Natural killer cell (primary cell): ENCODE results near the gene PPM1L. TPM values are rescaled to one million over a fixed set of nuclear protein-coding genes. Genes with fewer than 3 reads are reported as not detected.

Experiments used
- ATAC-seq, 3 donors: fragments of 150-1000 bp in 2 of 3; fragments of 200-7000 bp in 1 of 3; cut with Tn5 transposase; 1 replicate in 1 of 3; 2 replicates in 2 of 3; pipeline ENCODE4 v1.10.0; 2021; ENCODE audit warnings: mild to moderate bottlenecking in 2 of 3, moderate library complexity in 2 of 3
- DNase-seq, 2 donors: peaks; one replicate each; pipeline versions ENCODE4 v3.0.0 to v3.0.0-alpha.2; 2013 to 2021; ENCODE audit warnings: mixed read lengths in 1 of 2
- H3K27ac ChIP-seq: one replicate; pipeline ENCODE4 v1.5.1; 2013; ENCODE audit warnings: mild to moderate bottlenecking, low read length
- H3K27me3 ChIP-seq: one replicate; pipeline ENCODE4 v1.6.1; 2013; ENCODE audit warnings: low read length; ENCODE audit not compliant: control insufficient read depth, insufficient read depth
- H3K36me3 ChIP-seq: one replicate; pipeline ENCODE4 v1.6.1; 2013; ENCODE audit warnings: low read length; ENCODE audit not compliant: control insufficient read depth, insufficient read depth
- H3K4me1 ChIP-seq: one replicate; pipeline ENCODE4 v1.6.1; 2013; ENCODE audit warnings: low read length; ENCODE audit not compliant: control insufficient read depth, insufficient read depth
- H3K4me3 ChIP-seq: one replicate; pipeline ENCODE4 v1.5.1; 2013; ENCODE audit warnings: low read length
- H3K9me3 ChIP-seq: one replicate; pipeline ENCODE4 v1.6.1; 2013; ENCODE audit warnings: low read length; ENCODE audit not compliant: control insufficient read depth, insufficient read depth
- H3K27ac Mint-ChIP-seq, 2 donors: one replicate each; pipeline ENCODE4 v1.8.0; 2022; ENCODE audit warnings: mild to moderate bottlenecking in 2 of 2, mixed read lengths in 2 of 2, moderate library complexity in 1 of 2
- H3K27me3 Mint-ChIP-seq, 2 donors: one replicate each; pipeline ENCODE4 v1.8.0; 2022; ENCODE audit warnings: low read depth in 2 of 2, mixed read lengths in 2 of 2
- H3K36me3 Mint-ChIP-seq: one replicate; pipeline ENCODE4 v1.8.0; 2022; ENCODE audit warnings: mixed read lengths
- H3K4me1 Mint-ChIP-seq, 2 donors: one replicate each; pipeline ENCODE4 v1.8.0; 2022; ENCODE audit warnings: mixed read lengths in 2 of 2
- H3K4me3 Mint-ChIP-seq: one replicate; pipeline ENCODE4 v1.8.0; 2022; ENCODE audit warnings: mild to moderate bottlenecking, moderate library complexity, mixed read lengths
- H3K9me3 Mint-ChIP-seq, 2 donors: one replicate each; pipeline ENCODE4 v1.8.0; 2022; ENCODE audit warnings: mixed read lengths in 2 of 2
- CTCF ChIP-seq: fragments of 200-600 bp; IDR thresholded peaks from one replicate; pipeline ENCODE4 v1.8.0; 2022; ENCODE audit warnings: antibody characterized with exemption
- WGBS: methylation state at CpG from one replicate; pipeline ENCODE4 v1.1.7; 2013; ENCODE audit warnings: missing lambda C conversion rate; ENCODE audit not compliant: insufficient coverage; 5-methylcytosine and 5-hydroxymethylcytosine counted together
- intact Hi-C: fragments of 100-400 bp; cut with micrococcal nuclease; formaldehyde crosslinking; loops from one replicate; pipeline ENCODE4 v1.14.2; 2022
- total RNA-seq, 4 donors: library from RNA; stranded (reverse); fragments of 120-200 nt in 1 of 4; gene quantifications; one replicate each; pipeline versions ENCODE4 v1.2.3 to v1.2.4, GENCODE V29; 2013 to 2022

The PPM1L gene
- total RNA-seq, 3 donors from 2014 or later (not counting 1 experiment from before 2014, with no cell fraction given), result 52.6 to 73.2 (median 52.9) TPM

DNA sequence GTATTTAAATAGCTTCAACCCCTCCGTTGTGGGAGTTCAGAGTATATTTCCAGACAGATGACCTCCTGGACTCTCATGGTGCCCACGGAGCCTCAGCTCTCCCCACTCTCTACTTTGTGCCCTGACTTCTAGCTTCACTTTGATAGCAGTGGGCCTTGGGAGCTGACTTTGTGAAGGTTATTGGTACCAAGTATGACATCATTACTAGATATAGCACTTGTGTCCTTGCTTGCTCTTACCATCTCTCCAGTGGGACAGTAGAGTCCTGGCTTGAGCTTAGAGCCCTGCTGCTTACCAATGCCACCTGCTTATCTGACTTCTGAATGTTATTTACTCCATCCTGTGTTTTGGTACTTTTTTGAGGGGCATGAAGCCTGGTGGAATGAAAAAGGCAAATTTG is 53.4 kb downstream of the PPM1L start:
- Histone ChIP-seq H3K27ac (no peak overlapping the region), H3K36me3 (no peaks in the 10 kb centered on the region), H3K4me1 (peaks cover 6% of the 10 kb centered on the region), H3K9me3 (no peaks in the 10 kb centered on the region), H3K4me3 (no peak overlapping the region), H3K27me3 (no peaks in the 10 kb centered on the region)
- no peak overlapping the region for H3K4me3 Mint-ChIP-seq
- peaks cover 42 to 45% of the 10 kb centered on the region in 2 donors for H3K4me1 Mint-ChIP-seq
- DNase-seq (no peak), ATAC-seq (no peak)
- 50% methylated on average over 2 of the region's 2 CpGs for WGBS
- no peaks in the 10 kb centered on the region for H3K36me3 Mint-ChIP-seq
- H3K9me3 Mint-ChIP-seq, result no peaks in the 10 kb centered on the region
- no peak for TF ChIP-seq CTCF
- H3K27ac Mint-ChIP-seq, result peak overlapping the region in 1 of 2 donors; percentile 39
- intact Hi-C loops, result no loop called here
- H3K27me3 Mint-ChIP-seq, result no peaks in the 10 kb centered on the region

DNA sequence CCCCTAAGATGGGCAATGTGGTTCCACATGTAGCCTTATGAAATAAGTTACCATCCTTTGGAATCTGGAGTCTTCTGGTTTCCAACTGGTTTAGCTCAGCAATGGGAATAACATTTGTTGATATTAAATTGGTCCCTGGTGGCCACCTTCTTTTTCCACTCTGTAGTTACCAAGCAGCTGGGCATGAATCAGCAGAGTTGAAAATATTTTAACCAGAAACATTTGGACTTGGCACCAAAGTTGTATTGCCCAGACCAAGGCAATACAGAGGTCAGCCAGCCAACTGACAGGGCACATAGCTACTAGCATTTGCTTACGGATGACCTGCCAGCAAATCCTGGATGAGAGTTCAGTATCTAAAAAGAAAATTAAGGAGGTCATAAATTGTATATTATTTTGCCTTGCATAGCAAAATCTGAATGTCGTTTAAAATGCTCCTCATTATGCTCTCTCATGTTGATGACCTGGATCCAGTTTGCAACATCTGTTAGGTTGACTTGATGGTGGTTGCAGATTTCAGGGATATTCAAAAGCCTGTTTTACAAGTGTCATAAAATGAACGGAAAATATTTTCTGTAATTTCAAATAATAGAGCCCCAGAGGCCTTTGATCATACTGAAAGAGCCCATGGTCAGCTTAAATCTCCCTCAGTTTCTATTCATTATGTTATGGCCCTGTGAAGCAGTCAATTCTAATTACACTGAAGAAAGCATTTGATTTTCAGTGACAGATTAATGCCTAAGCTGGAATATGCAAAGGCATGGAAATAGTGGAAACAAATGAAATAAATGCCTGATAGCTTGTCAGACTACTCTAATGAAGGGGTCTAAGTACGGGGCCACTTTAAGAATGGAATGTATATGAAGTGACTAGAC is 54.6 kb downstream of the PPM1L start:
- Histone ChIP-seq H3K27ac (no peak overlapping the region), H3K4me3 (no peak overlapping the region), H3K36me3 (no peaks in the 10 kb centered on the region), H3K4me1 (peaks cover 6% of the 10 kb centered on the region), H3K9me3 (no peaks in the 10 kb centered on the region), H3K27me3 (no peaks in the 10 kb centered on the region)
- intact Hi-C loops, result no loop called here
- Mint-ChIP-seq H3K27me3 (no peaks in the 10 kb centered on the region), H3K4me1 (peaks cover 42 to 45% of the 10 kb centered on the region in 2 donors), H3K9me3 (no peaks in the 10 kb centered on the region), H3K36me3 (no peaks in the 10 kb centered on the region), H3K27ac (peak overlapping the region in 1 of 2 donors; percentile 39), H3K4me3 (no peak overlapping the region)
- WGBS, result 87% methylated on average over 3 of the region's 4 CpGs
- ATAC-seq, result no peak
- no peak for DNase-seq
- no peak for TF ChIP-seq CTCF

DNA sequence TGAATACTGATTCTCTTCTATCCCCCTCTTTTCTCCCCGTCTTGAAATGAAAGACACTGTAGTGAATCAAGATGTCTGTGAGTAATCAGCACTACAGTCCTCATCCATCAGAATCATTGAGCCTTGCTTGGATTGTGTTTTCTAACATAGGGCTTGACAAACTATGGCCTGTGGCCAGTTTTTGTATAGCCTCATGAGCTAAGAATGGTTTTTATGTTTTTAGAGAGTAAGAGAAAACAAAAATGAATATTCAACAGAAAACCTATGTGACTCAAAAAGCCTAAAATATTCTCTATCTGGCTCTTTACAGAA is 55.2 kb downstream of the PPM1L start:
- no peaks in the 10 kb centered on the region for H3K36me3 Mint-ChIP-seq
- H3K27me3 Mint-ChIP-seq, result no peaks in the 10 kb centered on the region
- Histone ChIP-seq H3K36me3 (no peaks in the 10 kb centered on the region), H3K9me3 (no peaks in the 10 kb centered on the region), H3K27ac (no peak overlapping the region), H3K4me1 (peaks cover under 1% of the 10 kb centered on the region), H3K4me3 (no peak overlapping the region), H3K27me3 (no peaks in the 10 kb centered on the region)
- peaks cover 37 to 41% of the 10 kb centered on the region in 2 donors for H3K4me1 Mint-ChIP-seq
- H3K27ac Mint-ChIP-seq, result peak overlapping the region in 1 of 2 donors; percentile 23
- no peak overlapping the region for H3K4me3 Mint-ChIP-seq
- no peaks in the 10 kb centered on the region for H3K9me3 Mint-ChIP-seq
- no peak for TF ChIP-seq CTCF
- intact Hi-C loops, result no loop called here
- no CpG with 5 or more reads among the region's 1 CpG for WGBS
- DNase-seq (no peak), ATAC-seq (no peak)

DNA sequence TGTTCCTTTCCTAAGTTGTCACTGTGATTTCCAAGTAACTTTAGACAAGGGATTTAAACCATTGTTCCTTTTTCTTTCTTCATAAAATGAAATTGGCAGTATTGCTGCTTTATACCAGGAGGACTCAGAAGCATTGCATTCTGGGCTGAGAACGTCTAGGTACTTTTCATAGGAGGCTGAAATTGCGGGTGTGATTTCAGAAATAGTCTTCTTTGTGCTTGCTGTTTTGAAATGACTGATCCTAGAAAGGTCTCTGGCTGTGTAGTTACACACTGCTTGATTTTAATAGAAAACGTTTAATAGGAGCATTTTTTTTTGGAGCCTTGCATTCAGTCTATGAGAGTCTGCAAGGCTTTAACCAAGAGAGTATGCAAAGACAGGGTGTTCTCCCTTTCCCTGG is 56.3 kb downstream of the PPM1L start:
- no peaks in the 10 kb centered on the region for H3K9me3 ChIP-seq
- H3K27ac ChIP-seq, result no peak overlapping the region
- Mint-ChIP-seq H3K4me1 (peaks cover 36 to 44% of the 10 kb centered on the region in 2 donors), H3K27ac (peak overlapping the region; percentile 14 to 19), H3K36me3 (no peaks in the 10 kb centered on the region), H3K9me3 (no peaks in the 10 kb centered on the region), H3K4me3 (no peak overlapping the region), H3K27me3 (no peaks in the 10 kb centered on the region)
- H3K4me1 ChIP-seq, result no peaks in the 10 kb centered on the region
- DNase-seq (no peak), ATAC-seq (no peak)
- no peak overlapping the region for H3K4me3 ChIP-seq
- TF ChIP-seq CTCF, result no peak
- H3K27me3 ChIP-seq, result no peaks in the 10 kb centered on the region
- WGBS, result 60% methylated on average over 3 of the region's 3 CpGs
- H3K36me3 ChIP-seq, result no peaks in the 10 kb centered on the region
- intact Hi-C loops, result no loop called here
